K562 (cell line): ENCODE measurements around the gene CACTIN. TPM values are rescaled to one million over a fixed set of nuclear protein-coding genes. Genes with fewer than 3 reads are reported as not detected.

Experiments
- CEBPG ChIP-seq, 3 experiments: fragments of 200-800 bp in 1 of 3; sonication (Bioruptor generic) in 1 of 3; sonication (generic) in 1 of 3; formaldehyde crosslinking in 1 of 3; IDR thresholded peaks in 2 of 3; conservative IDR thresholded peaks in 1 of 3; 2 replicates each; pipeline versions ENCODE4 v1.6.1 to v1.8.0; 2016 to 2022; ENCODE audit warnings: missing compliant biosample characterization in 2 of 3, missing genetic modification characterization in 2 of 3, mild to moderate bottlenecking in 1 of 3, missing genetic modification reagents in 1 of 3
- CREBBP ChIP-seq: IDR thresholded peaks from one replicate; pipeline ENCODE4 v1.6.1; 2012; ENCODE audit warnings: low read depth, mild to moderate bottlenecking, control low read depth, inconsistent platforms, low read length
- FUS ChIP-seq: fragments of 200-400 bp; formaldehyde crosslinking; optimal IDR thresholded peaks from 2 replicates; pipeline ENCODE3; 2017; ENCODE audit warnings: low read depth, low read length
- JUND ChIP-seq, 2 experiments: IDR thresholded peaks; 2 replicates in 1 of 2; 3 replicates in 1 of 2; pipeline ENCODE4 v1.6.1; 2011; ENCODE audit warnings: borderline replicate concordance in 2 of 2, low read depth in 2 of 2, low read length in 2 of 2, improper control_type of control experiment in 1 of 2, missing biosample characterization in 1 of 2, missing genetic modification characterization in 1 of 2, missing genetic modification reagents in 1 of 2
- MAZ ChIP-seq, 2 experiments: fragments of 450-650 bp in 1 of 2; sonication (generic) in 1 of 2; formaldehyde crosslinking; IDR thresholded peaks in 1 of 2; conservative IDR thresholded peaks in 1 of 2; 2 replicates each; pipeline versions ENCODE4 v1.4.0 to v1.5.0; 2020; ENCODE audit warnings: mild to moderate bottlenecking in 1 of 2, missing genetic modification reagents in 1 of 2
- MED1 ChIP-seq: sonication (generic); formaldehyde crosslinking; IDR thresholded peaks from 2 replicates; pipeline ENCODE4 v1.8.1; 2023; ENCODE audit warnings: missing genetic modification reagents, borderline replicate concordance
- MNT ChIP-seq, 2 experiments: fragments of 450-650 bp; conservative IDR thresholded peaks; 2 replicates each; pipeline ENCODE4 v1.6.1; 2017; ENCODE audit warnings: mild to moderate bottlenecking in 2 of 2, moderate library complexity in 2 of 2
- NR2F6 ChIP-seq: fragments of 450-650 bp; formaldehyde crosslinking; IDR thresholded peaks from 2 replicates; pipeline ENCODE4 v1.4.0; 2020; ENCODE audit warnings: mild to moderate bottlenecking
- NRF1 ChIP-seq, 2 experiments: fragments of 450-650 bp; IDR thresholded peaks in 1 of 2; conservative IDR thresholded peaks in 1 of 2; 2 replicates each; pipeline ENCODE4 v1.6.1; 2014; ENCODE audit warnings: mild to moderate bottlenecking in 2 of 2
- RCOR1 ChIP-seq, 2 experiments: IDR thresholded peaks; 2 replicates each; pipeline ENCODE4 v1.6.1; 2012; ENCODE audit warnings: low read depth in 2 of 2, low read length in 2 of 2, borderline replicate concordance in 1 of 2, improper control_type of control experiment in 1 of 2
- SAFB ChIP-seq: fragments of 200-400 bp; formaldehyde crosslinking; IDR thresholded peaks from 2 replicates; pipeline ENCODE4 v1.6.1; 2017; ENCODE audit warnings: low read depth, low read length, borderline replicate concordance
- SMARCC2 ChIP-seq: fragments of 450-650 bp; IDR thresholded peaks from 2 replicates; pipeline ENCODE4 v1.6.1; 2017; ENCODE audit warnings: antibody characterized with exemption, moderate library complexity, mild to moderate bottlenecking, low read depth
- SNIP1 ChIP-seq: fragments of 450-650 bp; IDR thresholded peaks from 2 replicates; pipeline ENCODE4 v1.7.1; 2017; ENCODE audit warnings: low read depth, mild to moderate bottlenecking
- SRSF3 ChIP-seq: fragments of 200-400 bp; formaldehyde crosslinking; IDR thresholded peaks from 2 replicates; pipeline ENCODE4 v1.6.1; 2016; ENCODE audit warnings: mild to moderate bottlenecking, low read length, moderate library complexity; ENCODE audit not compliant: insufficient read depth
- STAG1 ChIP-seq: sonication (generic); formaldehyde crosslinking; IDR thresholded peaks from 2 replicates; pipeline ENCODE4 v1.5.0; 2020; ENCODE audit warnings: missing genetic modification reagents, borderline replicate concordance
- ZNF134 ChIP-seq: fragments of 250-450 bp; sonication (Bioruptor Pico); conservative IDR thresholded peaks from 2 replicates; pipeline ENCODE4 v1.4.0; 2020
- ZNF76 ChIP-seq: fragments of 250-450 bp; sonication (Bioruptor Pico); IDR thresholded peaks from 2 replicates; pipeline ENCODE4 v1.4.0; 2020; ENCODE audit warnings: mild to moderate bottlenecking, moderate library complexity, borderline replicate concordance
- ZNF830 ChIP-seq: fragments of 250-450 bp; sonication (Bioruptor Pico); IDR thresholded peaks from 2 replicates; pipeline ENCODE4 v1.5.0; 2021; ENCODE audit warnings: mild to moderate bottlenecking
- polyA plus RNA-seq, 8 experiments: library from polyadenylated mRNA; depleted of rRNA in 4 of 8; stranded (reverse) in 5 of 8; unstranded in 3 of 8; fragments of >200 nt; fragmentation: Nextera tagmentation in 2 of 8; fragmentation: Illumina TruSeq in 1 of 8; extraction: Ambion mirVana in 2 of 8; extraction: Trizol in 1 of 8; gene quantifications; 2 replicates each; pipeline versions ENCODE4 v1.2.1 to v1.2.3, GENCODE V29; 2011 to 2014; ENCODE audit warnings: inconsistent platforms in 1 of 8, missing spikeins in 1 of 8
- total RNA-seq, 7 experiments: library from RNA; depleted of rRNA in 6 of 7; stranded (reverse); fragments of >200 nt in 6 of 7; fragmentation: Illumina TruSeq in 2 of 7; extraction: Trizol in 2 of 7; gene quantifications; 2 replicates each; pipeline versions ENCODE4 v1.2.1 to v1.2.3, GENCODE V29; 2011 to 2021; ENCODE audit warnings: low replicate concordance in 1 of 7
- TF ChIP-seq, protein P1 (sequence below): sonication (generic); formaldehyde crosslinking; IDR thresholded peaks from 2 replicates; pipeline ENCODE4 v1.8.1; 2023; ENCODE audit warnings: mild to moderate bottlenecking, missing genetic modification reagents
- TF ChIP-seq, protein P2 (sequence below): IDR thresholded peaks from 2 replicates; pipeline ENCODE4 v1.6.1; 2011; ENCODE audit warnings: borderline replicate concordance, low read depth, mild to moderate bottlenecking, moderate library complexity, low read length; ENCODE audit not compliant: insufficient read depth, poor library complexity, severe bottlenecking

Gene CACTIN
- total and polyA plus RNA-seq, 9 of the 15 experiments (the other 6 are each of a cell fraction or from before 2014, with no cell fraction given) = 0.15 to 49.2 (median 15.0) TPM

DNA sequence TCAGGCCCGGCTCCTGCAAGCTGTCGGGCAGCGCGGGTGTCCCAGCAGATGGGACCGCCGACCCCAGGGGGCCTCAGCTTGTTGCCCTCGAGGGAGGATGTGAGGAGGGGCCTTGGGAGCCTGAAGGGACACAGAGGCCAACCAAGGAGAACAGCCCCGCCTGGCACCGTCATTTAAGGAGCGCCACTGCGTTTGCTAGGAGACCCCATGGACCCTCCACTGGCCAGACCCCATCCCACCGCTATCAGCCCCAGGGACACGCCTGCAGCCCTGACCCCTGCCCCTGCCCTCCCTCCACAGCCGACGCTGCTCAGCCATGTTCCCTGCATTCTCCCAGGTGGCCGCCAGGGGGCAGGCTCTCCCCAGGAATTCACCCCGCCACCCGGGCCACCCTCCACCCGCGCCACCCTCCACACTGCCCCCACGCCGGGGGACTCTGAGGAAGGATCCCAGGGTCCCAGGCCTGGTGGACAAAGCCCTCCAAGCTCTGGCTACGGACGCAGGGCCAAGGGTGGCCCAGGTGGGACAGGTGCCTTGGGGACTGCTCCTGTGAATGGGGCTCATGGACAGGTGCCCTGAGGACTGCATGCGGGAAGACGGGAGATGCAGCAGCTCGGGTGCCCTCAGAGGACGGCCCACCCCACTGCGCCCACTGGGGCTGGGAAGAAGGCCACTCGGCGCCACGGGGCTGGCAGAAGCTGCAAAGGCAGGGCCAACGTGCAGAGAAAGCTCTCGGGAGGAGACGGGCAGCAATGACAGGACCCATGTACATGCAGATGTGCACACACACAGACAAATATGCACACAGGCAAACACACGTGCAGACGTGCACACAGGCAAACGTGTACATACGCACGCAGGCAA, 39.3 kb upstream of the CACTIN start (continued):
- TF ChIP-seq JUND (IDR thresholded peaks at IDR 0.05; ENCODE audit: borderline replicate concordance, low read depth, low read length) = no peak
- TF ChIP-seq JUND (tag; IDR thresholded peaks at IDR 0.05; ENCODE audit: borderline replicate concordance, low read depth, low read length) = no peak; the same call in 2 of the 3 replicates
- TF ChIP-seq SMARCC2 = no peak
- TF ChIP-seq MED1 (CRISPR knock-in tag) = no peak
- TF ChIP-seq MNT (conservative IDR thresholded peaks at IDR 0.05) = no peak
- no peak for TF ChIP-seq ZNF76 (CRISPR knock-in tag)
- TF ChIP-seq, protein P1, sequence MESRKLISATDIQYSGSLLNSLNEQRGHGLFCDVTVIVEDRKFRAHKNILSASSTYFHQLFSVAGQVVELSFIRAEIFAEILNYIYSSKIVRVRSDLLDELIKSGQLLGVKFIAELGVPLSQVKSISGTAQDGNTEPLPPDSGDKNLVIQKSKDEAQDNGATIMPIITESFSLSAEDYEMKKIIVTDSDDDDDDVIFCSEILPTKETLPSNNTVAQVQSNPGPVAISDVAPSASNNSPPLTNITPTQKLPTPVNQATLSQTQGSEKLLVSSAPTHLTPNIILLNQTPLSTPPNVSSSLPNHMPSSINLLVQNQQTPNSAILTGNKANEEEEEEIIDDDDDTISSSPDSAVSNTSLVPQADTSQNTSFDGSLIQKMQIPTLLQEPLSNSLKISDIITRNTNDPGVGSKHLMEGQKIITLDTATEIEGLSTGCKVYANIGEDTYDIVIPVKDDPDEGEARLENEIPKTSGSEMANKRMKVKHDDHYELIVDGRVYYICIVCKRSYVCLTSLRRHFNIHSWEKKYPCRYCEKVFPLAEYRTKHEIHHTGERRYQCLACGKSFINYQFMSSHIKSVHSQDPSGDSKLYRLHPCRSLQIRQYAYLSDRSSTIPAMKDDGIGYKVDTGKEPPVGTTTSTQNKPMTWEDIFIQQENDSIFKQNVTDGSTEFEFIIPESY (CRISPR knock-in tag) = peak; percentile 61; the same call in 1 of the 2 replicates
- no peak for TF ChIP-seq ZNF134 (CRISPR knock-in tag)
- TF ChIP-seq CEBPG (CRISPR knock-in tag; IDR thresholded peaks at IDR 0.05) = no peak
- no peak for TF ChIP-seq CEBPG (tag; conservative IDR thresholded peaks at IDR 0.05 in 1 of 2, IDR thresholded peaks at IDR 0.05 in 1 of 2)
- TF ChIP-seq, protein P2, sequence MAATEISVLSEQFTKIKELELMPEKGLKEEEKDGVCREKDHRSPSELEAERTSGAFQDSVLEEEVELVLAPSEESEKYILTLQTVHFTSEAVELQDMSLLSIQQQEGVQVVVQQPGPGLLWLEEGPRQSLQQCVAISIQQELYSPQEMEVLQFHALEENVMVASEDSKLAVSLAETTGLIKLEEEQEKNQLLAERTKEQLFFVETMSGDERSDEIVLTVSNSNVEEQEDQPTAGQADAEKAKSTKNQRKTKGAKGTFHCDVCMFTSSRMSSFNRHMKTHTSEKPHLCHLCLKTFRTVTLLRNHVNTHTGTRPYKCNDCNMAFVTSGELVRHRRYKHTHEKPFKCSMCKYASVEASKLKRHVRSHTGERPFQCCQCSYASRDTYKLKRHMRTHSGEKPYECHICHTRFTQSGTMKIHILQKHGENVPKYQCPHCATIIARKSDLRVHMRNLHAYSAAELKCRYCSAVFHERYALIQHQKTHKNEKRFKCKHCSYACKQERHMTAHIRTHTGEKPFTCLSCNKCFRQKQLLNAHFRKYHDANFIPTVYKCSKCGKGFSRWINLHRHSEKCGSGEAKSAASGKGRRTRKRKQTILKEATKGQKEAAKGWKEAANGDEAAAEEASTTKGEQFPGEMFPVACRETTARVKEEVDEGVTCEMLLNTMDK = peak; percentile 57
- TF ChIP-seq SAFB = peak; percentile 59; the same call in 1 of the 2 replicates
- peak; percentile 53; the same call in 1 of the 2 replicates for TF ChIP-seq STAG1 (CRISPR knock-in tag)
- TF ChIP-seq SRSF3 = no peak
- TF ChIP-seq RCOR1 (IDR thresholded peaks at IDR 0.05; ENCODE audit: borderline replicate concordance in 1 of 2, low read depth in 2 of 2, low read length in 2 of 2) = 0 out of 4 replicates have a peak, but pooled peaks of 1 of the 2 experiments have one; percentile 13
- TF ChIP-seq CREBBP = no peak
- TF ChIP-seq FUS = no peak
- TF ChIP-seq MAZ (CRISPR knock-in tag; conservative IDR thresholded peaks at IDR 0.05 in 1 of 2, IDR thresholded peaks at IDR 0.05 in 1 of 2) = peak; percentile 59 to 71; a peak in 3 of 4 replicates
- TF ChIP-seq ZNF830 (CRISPR knock-in tag) = no peak
- TF ChIP-seq SNIP1 = no peak
- TF ChIP-seq NRF1 (conservative IDR thresholded peaks at IDR 0.05 in 1 of 2, IDR thresholded peaks at IDR 0.05 in 1 of 2) = no peak
- no peak for TF ChIP-seq NR2F6
